HK-2 (cell line): ENCODE results near the gene EFNA5.

Experiments
- DNase-seq: peaks from one replicate; pipeline ENCODE4 v3.0.0-alpha.2; 2018; ENCODE audit not compliant: unreplicated experiment

The EFNA5 gene

DNA sequence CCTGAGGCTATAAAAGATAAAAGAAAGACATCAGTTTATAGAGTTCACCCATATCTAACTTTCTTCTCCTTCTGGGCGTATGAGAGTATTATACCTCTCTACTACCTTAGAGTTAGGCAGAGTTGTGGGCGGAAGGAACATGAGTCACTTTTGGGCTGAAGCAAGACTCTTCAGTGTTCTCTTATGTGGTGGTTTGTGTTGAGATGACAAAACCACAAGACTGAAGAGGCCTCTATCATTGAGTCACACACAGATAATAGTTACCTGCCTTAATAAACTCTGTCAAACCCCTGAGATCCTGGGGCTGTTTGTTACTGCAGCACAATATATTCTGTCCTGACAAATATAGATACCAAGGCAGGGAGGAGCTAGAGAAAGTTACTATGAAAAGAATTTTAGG lies 184.2 kb downstream of the EFNA5 start:
- DNase-seq = no peak

- no peak for DNase-seq
These were observed 185.6 kb downstream of the EFNA5 start for GRCh38 chr5:107485184-107485583.

GRCh38 chr5:107484281-107484680 lies 186.5 kb downstream of the EFNA5 start:
- no peak for DNase-seq

DNA sequence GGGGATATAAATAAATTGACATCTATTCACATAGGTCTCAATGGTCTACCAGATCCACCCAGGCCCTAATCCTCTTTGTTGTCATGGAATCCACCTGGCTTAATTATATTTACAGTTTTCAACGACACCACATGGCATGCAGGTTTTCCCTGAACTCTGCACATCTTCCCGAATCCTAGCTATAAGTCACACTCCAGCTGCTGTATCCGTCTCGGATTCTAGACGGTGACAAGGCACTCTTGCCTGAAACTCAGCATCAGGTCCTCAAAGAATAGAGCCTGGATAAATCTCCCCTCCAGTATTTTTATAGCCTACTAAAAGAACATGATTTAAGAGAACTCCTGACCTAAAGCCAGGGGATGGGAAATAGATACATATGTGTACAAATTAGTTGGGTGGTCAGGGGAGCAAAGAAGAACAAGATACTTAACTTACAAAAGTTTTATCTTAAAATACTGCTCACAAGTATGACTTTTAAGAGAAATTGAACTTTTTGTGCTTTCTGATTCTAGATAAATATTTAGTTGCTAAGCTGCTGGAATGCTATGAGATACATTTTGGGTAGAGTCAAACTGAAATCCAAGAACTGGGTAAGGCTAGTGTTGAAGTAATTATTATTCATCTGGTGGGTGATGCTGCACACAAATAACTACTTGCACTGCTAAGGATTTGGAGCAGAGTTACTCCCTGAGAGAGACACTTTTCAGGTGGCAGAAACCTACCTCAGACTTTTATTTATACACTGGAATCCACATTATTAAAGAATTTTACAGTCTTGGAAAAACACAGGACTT lies 187.3 kb downstream of the EFNA5 start:
- DNase-seq = no peak

DNA sequence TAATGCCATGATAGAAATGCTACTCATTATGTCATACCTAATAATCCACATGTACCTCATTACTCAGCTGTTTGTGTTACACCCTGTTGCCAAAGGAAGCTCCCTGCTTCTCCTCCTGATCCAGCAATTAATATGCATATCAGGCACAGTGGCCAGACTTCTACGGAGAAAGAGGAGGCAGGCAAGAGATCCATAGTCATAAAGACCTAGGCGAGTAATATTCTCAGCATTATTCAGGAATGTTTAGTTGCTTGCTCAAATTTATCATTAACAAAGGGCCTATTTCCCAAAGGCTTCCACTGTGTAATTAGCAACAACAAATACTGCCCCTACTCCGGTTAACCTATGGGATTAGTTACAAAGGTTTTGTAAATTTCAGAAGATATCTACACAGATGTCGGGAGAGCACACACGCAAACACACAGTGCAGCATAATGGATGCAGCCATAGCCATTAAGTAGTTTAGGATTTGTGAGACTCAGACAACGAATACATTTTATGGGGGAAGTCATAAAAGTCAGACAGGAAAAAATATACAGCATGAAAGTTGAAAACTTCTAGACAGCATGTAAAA lies 192.6 kb downstream of the EFNA5 start:
- no peak for DNase-seq

GRCh38 chr5:107477492-107477891 lies 193.2 kb downstream of the EFNA5 start:
- DNase-seq = no peak

GRCh38 chr5:107476783-107477182 lies 194.0 kb downstream of the EFNA5 start:
- no peak for DNase-seq

DNA sequence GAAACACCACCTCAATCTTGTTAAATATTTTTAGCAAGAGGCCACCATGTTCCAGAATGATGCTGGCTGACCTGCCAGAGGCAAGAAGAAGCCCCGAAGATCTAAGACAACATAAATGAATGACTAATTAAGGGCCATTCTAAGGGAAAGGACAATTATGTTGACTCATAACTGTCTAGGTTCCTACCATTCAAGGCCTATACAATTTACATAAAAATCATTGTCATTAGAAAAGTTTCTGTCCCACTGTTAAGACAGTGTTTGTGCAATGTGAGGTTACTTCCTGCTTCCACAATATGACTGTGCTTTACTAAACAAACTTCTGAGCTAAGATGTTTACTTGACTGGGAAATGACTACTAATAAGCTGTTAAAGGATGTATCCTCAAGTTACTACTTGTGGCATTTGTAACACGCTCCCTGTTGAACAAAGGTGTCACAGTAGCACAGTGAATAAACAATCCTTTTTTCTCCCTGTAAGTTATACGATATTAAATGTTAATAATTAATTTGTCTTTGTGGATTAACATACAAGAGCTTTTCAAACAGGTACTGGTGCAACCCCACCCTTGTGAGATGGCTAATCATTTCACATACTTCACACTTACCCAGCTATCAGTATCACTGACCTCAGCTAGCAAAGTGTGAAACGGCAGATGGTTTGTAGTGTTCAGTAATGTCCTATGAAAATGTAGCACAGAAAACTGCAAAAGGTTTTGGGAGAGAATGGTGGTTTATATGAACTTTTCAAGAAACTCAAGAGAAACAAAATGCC lies 195.8 kb downstream of the EFNA5 start:
- DNase-seq = no peak

DNA sequence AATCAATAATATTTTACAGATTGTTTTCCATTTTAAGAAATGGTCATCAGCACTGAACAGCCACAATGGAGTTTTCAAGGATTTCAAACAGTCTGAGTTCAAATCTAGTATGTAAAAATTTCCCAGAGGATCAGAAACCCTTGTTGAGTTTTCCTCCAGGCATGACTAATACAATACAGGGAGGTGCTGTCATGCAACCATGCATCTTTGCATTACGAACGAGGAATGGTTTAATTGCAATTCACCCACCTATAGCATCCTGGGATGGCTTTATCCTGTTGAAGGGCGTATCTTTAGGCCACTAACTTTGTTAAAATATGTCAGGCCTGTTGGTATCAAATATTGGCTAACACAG lies 196.4 kb downstream of the EFNA5 start:
- DNase-seq = no peak

DNA sequence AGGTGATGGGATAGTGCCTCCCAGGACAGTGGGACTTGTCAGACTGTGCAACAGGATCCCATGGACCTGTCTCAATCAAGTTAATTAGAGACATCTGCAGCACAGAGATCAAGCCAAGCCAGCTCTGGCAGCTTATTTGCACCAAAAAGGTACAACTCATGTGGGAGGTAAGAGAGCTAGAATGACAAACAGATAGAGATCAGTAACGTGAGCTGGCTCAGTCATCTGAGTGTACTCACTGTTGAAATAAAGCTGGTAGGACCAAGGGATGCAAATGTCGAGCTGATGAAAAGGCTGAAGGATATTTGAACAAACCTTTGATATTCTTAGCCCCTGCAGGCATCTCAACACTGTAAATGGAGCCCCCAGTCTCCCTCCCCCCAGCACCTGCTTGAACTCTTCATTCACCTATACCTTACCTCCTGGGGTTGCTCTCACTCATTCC lies 198.1 kb downstream of the EFNA5 start:
- no peak for DNase-seq

DNA sequence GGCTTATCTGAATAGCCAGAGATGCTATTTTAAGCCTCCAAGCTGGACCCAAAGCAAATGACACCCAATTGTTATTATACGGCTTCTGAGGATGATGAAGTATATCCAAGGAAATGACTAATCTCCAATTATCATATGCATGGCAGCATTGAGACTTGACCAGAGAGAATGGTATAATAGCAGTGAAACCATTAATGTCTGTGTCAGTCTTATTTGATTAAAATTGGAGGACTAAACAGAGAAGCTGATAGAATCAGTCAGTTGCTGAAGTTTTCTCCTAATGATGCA lies 200.5 kb downstream of the EFNA5 start:
- no peak for DNase-seq

GRCh38 chr5:107469485-107470294 lies 201.0 kb downstream of the EFNA5 start:
- no peak for DNase-seq

GRCh38 chr5:107469064-107469463 lies 201.7 kb downstream of the EFNA5 start:
- DNase-seq = no peak

- no peak for DNase-seq
These were observed 202.5 kb downstream of the EFNA5 start for GRCh38 chr5:107468276-107468675.

DNA sequence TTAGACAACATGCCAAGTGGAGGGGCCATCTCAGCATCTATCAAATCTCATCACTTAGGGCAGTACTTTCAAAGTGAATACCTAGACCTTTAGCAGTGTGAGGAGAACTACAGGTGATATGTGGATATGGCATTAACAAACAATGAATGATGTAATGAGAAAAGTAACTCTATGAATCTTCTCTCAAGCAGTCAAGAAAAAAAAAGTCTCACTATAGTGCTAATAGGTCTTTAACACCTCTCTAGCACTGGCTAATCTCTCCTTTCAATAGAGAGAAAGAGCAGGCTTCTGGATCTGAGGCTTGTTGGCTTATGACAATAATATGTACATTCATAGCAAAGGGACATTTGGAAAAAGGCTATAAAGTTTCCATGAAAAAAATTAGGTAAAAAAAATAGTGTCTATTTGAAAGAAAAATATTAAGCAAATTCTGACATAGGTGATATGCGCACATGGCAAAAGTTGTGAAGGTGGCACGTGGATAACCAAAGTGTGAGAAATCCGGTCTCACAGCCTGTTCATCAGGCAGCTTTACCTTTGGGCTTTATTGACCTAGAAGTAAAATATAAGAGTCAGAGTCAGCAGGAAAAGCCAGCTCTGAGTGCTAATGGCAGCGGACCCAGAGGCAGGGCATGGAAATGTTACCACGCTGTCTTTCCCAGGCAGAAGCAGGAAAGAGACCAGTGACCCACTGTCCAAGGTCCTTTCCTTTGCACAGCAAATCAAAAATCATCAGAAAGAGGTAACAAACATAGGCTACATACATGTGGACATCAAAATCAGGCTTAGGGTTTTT lies 203.4 kb downstream of the EFNA5 start:
- no peak for DNase-seq

GRCh38 chr5:107466233-107466769 lies 204.4 kb downstream of the EFNA5 start:
- DNase-seq = peak; percentile 85

DNA sequence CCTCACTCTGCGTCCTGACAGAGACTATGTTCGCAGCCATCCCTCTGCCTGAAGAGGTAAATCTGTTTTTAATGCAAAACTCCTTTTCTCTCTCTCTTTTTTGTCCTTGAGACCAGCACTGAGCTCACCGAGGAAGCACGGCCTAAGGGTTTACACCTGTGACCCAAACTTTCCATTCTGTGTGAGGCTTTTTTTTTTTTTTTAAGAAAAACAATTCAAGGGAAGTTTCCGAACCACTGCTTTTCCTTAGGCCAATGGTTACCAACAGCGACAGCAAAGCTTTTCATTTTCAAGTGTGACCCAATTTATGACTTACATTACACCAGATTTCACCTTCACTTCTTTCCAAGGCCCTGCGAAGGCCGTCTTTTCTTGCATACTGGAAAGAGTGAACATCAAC lies 205.9 kb downstream of the EFNA5 start:
- DNase-seq = no peak

DNA sequence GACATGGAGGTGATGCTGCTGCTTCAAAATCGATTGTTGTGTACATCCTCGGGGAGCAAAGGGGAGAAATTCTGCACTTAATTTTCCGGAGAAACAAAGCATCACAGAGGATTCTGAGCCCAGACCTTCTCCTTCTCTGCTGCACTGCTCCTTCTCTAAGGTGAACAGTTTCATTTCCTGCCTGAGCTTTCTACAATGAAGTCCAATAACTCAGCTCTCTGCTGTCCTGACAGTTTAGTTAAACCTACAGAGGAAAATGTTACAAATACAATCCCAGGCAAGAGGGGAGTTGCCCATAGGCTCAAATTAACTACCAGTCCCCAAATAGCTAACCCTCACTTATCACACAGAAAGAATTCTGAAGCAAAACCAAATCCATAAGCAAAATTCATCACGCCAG lies 206.3 kb downstream of the EFNA5 start:
- DNase-seq = no peak

- no peak for DNase-seq
These were observed 207.0 kb downstream of the EFNA5 start for GRCh38 chr5:107463731-107464130.

GRCh38 chr5:107461770-107462169 lies 209.0 kb downstream of the EFNA5 start:
- DNase-seq = no peak

DNA sequence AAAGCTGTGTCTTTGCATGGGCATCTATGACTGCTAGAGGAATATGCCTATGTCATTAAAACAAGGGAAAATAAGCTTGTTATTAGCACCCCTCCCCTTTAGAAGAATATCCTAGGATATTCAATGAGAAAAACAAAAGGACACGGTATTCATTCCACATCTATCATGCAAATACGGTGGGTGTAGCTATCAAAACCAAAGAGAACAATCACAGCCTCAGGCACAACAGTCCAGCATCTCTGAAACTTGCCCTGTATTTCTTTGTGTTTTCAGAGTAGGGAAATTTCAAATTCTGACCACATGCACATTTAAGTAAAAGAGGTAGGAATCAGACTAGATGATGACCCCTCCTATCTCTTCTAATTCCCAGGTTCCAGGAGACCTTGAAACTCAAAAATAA lies 209.9 kb downstream of the EFNA5 start:
- DNase-seq = no peak
